CD4-positive, alpha-beta T cell treated with Interleukin-2 at 100 ng/mL for 4 hours (primary cell): ENCODE results near the gene HSDL2.
"Not testable (repeated sequence)": the region's sequence is repeated elsewhere in the genome, so short reads cannot be mapped to it uniquely, and the experiment has no call there.

Experiments
- DNase-seq: peaks from one replicate; pipeline ENCODE4 v3.0.0-alpha.2; 2020; ENCODE audit warnings: low spot score

The HSDL2 gene

DNA sequence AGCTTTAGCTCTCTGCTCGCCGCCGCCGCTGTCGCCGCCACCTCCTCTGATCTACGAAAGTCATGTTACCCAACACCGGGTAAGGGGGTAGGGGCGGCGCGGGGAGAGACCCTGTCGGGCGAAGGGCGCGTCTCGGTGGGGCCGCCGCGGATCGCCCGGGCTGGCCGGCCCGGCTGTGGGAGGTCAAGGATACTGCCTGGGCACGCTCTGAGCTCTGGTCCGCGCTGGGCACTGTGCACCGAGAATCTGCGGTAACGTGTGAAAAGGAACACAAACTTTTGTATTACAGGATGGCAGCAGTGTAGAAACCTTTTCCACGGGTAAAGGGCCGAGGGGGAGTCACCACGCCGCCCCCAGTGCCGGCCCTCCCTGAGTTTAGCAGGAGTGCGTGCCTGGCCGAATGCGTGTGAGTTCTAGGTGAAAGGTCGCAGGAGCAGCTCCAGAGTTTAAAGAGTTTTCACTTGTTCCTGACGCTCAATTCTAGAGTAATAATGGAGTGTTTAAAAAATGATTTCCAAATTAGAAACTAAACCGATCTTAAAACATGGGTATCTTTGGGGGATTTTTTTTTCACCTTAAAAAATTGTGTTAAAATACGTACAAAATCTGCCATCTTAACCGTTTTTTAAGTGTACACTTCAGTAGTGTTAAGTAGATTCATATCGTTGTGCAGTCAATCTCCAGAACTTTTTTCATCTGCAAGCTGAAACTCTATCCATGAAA, at the start of gene HSDL2:
Gene HSDL2 (plus strand): TSS at position 7 of the 723 bp plus-strand sequence. CDS start 56 bp downstream, at position 63.
- no peak for DNase-seq

DNA sequence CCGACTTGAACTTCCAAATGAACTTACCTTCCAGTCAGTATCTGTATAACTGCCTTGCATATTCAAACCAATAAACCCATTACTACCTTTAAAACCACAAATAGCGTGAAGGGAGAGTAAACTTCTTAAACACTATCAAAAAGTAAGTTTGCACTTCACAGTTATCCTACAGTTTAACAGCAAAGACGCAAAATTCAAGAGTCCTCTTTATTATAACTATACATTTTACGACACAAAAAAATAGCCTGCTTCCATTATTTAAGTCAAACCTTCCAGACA, 48.3 kb upstream of the HSDL2 start:
- DNase-seq, result no peak

DNA sequence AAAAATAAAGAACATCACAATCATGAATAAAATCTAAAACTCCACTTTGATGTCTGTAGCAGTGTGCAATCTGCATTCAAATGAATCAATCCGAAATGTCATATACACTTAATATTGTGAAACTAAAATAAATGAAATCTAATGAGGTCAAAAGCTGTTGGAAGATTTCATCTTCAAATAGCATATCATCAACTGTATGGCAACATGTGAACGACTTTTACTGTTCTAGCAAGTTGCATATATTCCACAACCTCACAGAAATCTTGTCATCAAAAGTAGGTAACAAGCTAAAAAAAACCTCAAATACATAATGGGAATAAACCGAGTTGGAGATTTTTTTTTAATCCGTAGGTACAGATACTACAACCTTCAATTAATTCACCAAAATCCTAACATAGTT, 47.7 kb upstream of the HSDL2 start:
- DNase-seq, result no peak

DNA sequence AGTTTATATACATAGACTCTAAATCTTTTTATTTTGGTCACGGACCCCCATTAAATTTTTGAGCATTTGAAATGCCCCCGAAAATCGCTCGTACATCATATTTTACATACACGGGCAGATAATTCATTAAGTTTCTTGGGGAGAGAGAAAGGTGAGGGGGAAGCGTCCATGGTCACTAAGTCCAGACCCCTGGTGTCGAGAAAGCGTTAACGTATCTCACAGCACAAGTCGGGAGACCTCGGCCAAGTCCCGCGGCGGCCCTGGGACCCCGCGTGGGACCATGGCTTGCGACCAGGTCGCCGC, 47.3 kb upstream of the HSDL2 start:
- no peak for DNase-seq

DNA sequence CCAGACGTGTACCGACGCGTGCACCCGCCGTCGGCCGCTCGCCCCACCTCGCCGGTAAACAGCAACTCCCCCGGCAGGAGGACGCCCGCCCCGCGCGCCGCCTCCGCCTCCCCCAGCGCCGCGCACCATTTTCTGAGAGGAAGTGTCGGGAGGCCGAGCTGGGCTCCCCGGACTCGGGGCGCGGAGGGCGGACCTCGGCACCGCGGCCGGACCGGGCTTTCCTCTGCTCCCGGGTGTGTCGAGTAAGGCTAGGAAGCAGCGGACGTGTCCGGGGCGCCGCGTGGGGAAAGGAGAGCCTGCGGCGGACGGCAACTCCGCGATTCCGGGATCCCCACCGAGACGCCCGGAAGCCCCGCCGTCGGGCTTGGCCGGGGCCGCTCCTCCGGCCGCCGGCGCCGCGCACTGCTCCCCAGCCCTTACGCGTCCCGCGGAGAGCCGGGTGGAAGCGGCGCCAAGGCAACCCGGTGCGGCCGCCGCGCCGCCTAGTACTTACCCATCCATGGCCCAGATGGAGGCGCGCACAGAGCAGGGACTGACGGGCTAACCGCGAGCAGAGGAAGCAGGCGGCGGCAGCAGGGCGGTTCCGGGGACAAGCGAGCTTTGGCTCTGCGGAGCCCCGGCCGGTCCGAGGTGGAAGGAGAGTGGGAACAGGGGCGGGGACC, 46.8 kb upstream of the HSDL2 start, which contains the start of gene PTBP3:
Gene PTBP3 (minus strand): TSS at position 643 of the 662 bp plus-strand sequence. CDS start 35,754 bp downstream, outside the sequence.
- DNase-seq, result peak; percentile 77

DNA sequence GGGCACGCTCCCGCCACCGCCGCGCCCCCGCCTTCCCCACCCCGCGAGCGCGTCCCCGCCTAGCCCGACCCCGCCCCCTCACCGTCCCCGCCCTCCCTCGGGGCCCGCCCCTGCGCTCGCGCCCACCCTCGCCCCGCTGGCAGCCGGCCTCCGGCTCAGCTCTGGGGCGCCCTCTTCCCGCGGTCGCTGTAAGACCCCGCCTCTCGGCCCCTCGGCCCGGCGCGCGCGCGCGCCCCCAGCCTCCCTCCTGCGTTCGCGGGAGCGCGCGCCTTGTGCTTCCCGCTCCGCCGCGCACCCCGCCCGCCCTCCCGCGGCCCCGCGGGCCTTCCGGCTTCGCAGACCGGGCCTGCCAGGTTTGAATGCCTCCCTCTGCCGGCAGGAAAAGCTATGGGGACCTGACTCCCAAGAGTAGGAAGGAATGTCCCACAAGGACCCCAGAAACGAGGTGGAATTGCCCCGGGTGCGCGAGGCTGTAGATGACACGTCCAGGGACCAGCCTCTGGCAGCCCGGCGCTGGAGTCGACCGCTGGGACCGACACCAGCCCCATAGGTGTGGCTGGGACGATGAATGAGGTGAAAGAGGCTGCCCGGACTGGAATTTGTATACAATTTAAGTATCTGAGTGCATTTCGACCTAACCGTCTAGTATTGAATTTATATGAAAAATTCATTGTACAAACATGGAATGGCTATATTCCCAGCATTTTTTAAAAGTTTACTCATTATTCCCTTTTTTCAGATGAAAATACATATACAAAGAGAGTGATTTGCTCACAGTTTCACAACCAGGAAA, 46.1 kb upstream of the HSDL2 start:
- peak; percentile 95 for DNase-seq

DNA sequence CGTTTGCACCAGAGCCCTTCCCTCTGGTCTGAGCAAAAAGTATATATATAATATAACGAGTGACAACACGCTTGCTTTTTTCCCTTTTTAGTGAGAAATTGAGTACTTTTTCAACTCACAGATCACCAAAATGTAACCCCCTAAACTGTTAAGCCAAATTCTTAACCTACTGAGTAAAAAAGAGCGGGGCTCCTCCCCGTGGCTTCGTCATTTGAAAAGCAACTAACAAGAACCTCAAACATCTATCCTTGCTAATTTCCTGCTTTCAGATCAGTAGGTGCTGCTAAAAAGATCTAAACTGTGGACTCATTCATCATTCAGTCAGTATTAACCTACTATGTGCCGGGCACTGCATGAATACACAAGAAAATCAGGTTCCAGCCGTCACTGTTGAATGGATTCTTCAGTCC, 45.5 kb upstream of the HSDL2 start:
- DNase-seq, result peak; percentile 60

DNA sequence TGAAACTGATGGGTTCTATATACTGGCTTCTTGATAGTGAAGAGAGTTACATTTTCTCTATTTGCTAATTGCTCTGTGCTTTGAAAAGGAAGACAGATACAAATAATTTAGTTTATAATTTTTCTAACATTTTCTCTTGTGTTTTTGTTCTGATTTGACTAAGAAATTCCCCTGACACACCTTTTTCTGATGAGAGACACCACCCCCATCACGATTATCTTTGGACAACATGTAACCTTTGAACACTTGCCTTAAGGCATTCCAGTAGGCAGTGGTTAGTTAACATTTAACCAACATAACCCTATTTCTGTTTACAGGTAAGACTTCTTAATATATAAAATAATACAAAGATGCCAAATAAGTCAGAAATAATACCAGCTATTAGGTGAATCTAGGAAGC, 42.4 kb upstream of the HSDL2 start:
- no peak for DNase-seq

DNA sequence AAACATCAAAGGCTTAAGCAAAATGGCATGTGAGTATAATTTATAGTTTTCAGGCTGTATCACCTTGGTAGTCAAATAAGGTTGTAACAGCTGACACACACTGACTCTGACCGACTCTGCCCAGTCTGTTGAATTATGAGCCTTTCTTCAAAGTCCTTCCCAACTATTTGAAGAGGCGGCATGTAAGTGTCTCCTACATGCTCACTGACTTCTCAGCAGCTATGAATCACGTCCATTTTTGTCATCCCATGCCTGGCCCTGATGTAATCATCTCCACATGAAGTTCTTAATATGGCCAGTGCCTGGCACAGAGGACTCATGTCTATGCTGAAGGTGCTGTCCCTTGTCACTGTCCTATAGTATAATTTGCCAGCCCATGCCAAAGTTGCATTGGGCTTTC, 41.3 kb upstream of the HSDL2 start:
- no peak for DNase-seq

DNA sequence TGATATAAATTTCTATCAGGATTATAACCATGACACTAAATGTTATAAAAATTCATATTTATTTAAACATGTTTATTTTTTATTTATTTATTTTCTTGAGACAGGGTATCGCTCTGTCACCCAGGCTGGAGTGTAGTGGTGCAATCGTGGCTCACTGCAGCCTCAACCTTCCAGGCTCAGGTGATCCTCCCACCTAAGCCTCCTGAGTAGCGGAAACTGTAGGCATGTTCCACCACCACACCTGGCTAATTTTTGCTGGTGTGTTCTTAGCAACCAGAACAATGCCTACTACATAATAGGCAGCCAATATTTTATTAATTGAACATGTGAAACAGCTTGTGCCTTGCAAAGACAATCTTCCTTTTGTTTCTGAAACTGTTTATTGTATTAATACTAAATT, 40.0 kb upstream of the HSDL2 start:
- DNase-seq, result no peak

DNA sequence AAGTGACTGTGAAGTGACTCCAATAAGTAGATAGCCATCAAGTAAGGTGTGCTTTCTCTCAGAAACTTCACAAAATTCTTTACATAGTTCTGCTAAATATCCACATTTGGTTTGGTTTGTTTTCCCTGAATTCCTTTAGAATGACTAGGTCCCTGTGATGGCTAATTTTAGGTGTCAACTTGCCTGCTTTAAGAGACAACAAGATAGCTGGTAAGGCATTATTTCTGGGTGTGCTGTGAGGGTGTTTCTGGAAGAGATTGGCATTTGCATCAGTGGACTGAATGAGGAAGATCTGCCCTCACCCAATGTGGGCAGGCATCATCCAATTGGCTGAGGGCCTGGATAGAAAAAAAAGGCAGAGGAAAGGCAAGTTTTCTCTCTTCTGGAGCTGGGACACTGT, 38.2 kb upstream of the HSDL2 start:
- no peak for DNase-seq

DNA sequence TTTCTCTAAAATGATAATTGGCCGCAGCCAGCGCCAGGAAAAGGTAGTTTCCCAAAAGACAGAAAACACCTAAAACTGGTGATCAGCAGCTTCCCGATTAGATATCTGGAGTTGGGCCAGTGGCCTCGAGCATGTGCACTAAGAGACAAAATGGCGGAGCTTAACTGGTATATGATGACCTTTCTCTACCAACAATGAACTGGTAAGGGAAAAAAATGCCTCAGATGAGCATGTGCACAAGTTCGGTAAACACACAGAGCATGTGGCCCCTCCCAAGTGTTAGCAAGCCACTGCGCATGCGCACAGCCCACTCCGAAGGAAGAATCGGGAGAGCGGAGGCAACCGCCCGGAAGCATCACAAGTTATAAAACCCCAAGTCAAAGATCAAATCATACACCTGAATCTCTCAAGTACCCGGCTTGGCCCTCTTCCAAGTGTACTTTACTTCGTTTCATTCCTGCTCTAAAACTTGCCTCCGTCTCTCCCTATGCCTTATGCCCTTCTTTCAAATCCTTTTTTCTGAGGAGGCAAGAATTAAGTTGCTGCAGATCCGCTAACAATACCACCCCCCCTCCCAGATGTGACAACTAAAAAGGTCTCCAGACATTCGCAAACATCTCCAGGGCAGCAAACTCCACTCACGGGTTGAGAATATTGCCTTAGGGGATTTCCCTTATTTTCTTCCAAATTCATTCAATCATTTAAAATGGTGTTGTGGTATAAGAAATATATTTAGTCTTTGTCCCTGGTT, 31.5 kb upstream of the HSDL2 start:
- peak; percentile 76 for DNase-seq

DNA sequence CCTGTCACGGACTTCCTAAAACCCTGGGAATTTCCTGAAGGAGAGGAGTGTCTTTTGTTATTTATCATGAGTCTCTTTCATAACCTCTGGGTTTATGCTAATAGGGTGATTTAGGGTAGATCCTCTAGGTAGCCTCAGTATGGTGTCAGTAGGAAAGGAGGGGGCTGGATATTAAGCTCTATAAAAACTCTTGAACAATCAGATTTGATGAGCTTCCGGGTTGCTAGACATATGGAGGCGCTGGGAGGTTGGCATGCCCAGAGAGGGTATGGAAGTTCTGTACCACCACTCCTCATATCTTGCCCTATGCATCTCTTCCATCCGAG, 30.9 kb upstream of the HSDL2 start:
- DNase-seq, result no peak

DNA sequence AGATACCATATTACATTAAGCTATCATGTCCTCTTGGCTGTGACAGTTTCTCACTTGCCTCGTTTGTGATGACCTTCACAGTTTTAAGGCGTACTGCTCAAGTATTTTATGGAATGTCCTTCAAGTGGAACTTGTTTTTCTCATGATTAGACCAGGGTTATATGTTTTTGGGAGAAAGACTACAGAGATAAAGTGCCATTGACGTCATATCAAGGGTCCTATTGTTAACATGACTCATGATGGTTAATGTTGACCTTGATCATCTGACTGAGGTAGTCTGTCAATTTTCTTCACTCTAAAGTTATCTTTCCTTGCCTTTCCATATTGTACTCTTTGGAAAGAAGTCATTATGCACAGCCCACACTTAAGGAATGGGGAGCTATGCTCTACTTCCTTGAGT, 28.7 kb upstream of the HSDL2 start:
- DNase-seq, result no peak

DNA sequence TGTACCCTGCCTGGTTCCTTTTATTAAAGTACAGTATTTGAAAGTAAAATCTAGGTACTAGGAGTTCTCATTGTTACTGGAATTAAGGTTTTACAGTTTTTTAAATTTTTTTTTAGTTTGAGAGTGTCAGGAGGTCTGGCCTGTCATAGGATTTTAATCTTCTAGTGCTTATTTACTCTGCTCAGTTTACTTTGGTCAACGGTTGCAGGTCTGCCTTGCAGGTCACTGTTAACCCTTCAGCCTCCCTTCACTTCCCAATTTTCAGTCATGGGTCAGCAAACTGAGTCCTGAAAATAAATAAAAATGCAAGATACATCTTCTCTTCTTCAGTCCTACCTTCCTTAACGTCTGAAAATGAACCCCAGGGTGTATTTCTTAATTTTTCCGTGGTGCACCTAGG, 27.7 kb upstream of the HSDL2 start:
- DNase-seq, result no peak

DNA sequence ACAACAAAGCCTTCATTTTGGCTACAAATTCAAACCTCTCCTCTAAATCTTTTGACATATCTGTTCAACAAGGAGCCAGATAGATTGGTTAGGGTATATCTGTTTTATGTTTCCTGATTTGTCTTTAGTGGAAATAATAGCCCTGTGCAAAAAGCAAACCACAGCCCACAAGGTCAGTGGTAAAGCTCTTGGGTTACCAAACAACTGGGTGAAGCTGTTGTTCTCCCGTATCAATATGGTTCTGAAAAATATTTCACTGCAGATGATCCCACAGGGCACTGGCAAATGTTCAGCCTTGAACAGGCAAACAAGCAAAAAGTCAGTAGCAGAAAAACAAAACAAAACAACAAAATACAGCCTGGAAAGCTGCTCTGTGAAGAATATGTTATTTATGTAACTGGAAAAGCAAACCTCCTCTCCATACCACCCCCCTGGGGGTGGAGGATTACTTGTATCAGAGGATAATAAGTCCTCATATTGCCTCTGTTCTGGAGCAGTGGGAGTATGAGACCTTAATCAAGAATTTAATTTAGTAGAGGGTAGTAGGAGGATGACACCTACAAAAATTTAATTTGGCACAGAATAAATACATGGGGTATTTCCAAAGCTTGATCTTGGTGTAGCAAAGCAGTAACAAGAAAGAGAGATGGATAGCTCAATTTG, 25.7 kb upstream of the HSDL2 start:
- DNase-seq, result no peak

DNA sequence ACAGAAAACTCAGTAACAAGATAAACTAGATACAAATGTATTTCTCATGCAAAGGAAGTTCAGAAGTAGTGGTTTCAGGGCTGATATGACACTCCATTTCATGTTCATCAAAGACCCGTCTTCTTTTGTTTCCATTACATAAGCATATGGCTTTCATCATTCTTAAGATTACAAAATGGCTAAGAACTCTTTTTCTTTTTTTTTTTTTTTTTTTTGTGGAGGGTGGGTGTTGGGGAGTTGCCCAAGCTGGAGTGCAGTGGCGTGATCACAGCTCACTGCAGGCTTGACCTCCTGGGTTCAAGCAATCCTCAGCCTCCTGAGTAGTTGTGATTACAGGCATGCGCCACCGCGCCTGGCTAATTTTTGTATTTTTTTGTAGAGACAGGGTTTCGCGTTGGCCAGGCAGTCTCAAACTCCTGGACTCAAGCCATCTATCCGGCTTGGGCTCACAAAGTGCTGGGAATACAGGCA, 24.4 kb upstream of the HSDL2 start:
- DNase-seq, result no peak

DNA sequence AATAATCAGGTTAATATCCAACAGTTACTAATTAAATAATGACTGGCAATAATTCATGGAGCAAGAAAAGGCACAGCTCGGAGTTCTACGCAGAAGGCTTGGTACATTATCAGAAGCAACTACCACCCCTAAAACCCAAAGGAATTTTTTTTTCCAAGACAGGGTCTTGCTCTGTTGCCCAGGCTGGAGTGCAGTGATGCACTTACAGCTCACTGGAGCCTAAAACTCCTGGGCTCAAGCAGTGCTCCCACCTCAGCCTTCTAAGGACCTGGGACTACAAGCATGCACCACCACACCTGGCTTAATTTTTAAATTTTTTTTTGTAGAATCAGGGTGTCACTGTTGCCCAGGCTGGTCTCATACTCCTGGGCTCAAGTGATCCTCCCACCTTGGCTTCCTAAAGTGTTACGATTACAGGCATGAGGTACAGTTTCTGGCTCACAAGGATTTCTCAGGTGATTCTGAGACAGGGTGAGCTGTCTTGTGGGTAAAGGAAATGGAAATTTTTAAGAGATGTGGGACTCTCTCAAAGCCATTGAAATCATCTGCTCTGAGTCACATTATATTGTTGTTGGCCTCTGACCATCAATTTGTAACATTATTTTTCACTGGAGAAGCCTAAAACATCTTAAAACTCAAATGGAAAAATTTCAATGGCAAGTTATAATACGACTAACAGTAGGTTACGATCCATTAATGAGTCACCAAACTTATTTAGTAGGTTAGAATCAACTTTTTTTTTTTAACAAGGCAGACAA, 19.7 kb upstream of the HSDL2 start:
- DNase-seq, result no peak

DNA sequence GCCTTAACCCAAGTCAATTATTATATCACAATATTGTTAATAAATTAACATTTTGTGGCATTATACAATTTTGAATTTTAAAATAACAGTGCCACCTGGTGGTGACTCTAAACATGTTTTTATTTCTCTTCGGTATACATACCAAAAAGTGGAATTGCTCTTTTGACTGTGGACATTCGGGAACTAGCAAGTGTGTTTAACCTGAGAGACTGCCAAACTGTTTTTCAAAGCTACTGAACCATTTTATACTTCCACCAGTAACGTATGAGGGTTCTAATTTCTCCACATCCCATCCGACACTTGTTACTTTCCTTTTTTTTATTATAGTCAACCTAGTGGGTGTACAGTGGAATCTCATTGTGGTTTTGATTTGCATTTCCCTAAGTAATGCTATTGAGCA, 18.3 kb upstream of the HSDL2 start:
- DNase-seq, result peak; percentile 67

DNA sequence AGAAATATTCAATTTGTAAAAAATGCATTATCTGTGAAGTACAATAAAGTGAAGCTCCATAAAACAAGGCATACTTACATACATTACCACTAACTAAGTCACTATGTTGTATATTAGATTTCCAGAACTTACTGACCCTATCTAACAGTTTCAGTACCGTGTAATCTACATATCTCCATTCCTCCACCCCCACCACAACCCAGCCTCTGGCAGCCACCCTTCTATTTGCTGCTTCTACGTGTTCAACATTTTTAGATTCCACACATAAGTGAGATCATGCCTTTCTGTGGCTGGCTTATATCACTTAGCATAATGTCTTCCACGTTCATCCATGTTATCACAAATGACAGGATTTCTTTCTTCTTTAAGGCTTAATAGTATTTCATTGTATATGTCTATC, 15.1 kb upstream of the HSDL2 start:
- no peak for DNase-seq

DNA sequence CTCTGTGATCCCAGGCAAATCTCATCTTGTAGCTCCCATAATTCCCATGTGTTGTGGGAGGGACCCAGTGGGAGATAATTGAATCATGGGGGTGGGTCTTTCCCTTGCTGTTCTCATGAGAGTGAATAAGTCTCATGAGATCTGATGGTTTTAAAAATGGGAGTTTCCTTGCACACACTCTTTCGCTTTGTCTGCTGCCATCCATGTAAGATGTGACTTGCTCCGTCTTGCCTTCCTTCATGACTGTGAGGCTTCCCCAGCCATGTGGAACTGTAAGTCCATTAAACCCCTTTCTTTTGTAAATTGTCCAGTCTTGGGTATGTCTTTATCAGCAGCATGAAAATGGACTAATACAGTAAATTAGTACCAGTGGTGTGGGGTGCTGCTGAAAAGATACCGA, 14.7 kb upstream of the HSDL2 start:
- DNase-seq, result not testable (repeated sequence)
